ENCODE results near the gene SCN11A. TPM values are rescaled to one million over a fixed set of nuclear protein-coding genes. Genes with fewer than 3 reads are reported as not detected.

Gene SCN11A
- total RNA-seq (under 1 TPM in 3 of 4 donors, not detected in 1; 0.03 to 0.06 (median 0.03) TPM), polyA plus RNA-seq (not detected)
- long read RNA-seq, donor 1, result 0 reads
- long read RNA-seq, donor 2, result 0 reads
- long read RNA-seq, donor 3, partial matches to known transcripts, result 0 of 1 reads
- long read RNA-seq, donor 3, other reads (novel, unspliced or antisense), result 1 of 1 reads
- long read RNA-seq, donor 4, result 0 reads

GRCh38 chr3:39051649-39052561, at the start of gene SCN11A, which contains the start of gene WDR48:
TSS of gene SCN11A (minus strand) at chr3:39051944. CDS start at chr3:38950362, 101,582 bp downstream.
TSS of gene WDR48 (plus strand) at chr3:39052016. CDS start at chr3:39052026, 10 bp downstream.
- Histone ChIP-seq H3K27ac (ENCODE audit: low read length) (peak within 1 kb of the TSS; percentile 94), H3K4me3 (ENCODE audit: low read length) (peak within 1 kb of the TSS; percentile 97), H3K9me3 (ENCODE audit: control insufficient read depth, low read length) (no peaks in the 10 kb centered on the region), H3K27me3 (ENCODE audit: control insufficient read depth, insufficient read depth) (no peaks in the 10 kb centered on the region), H3K4me1 (ENCODE audit: control insufficient read depth, insufficient read depth, low read length) (no peaks in the 10 kb centered on the region)
- ATAC-seq (peak; percentile 100), DNase-seq (peak; percentile 95 to 97 (median 96))
- intact Hi-C loops (cut with DNase I), result no loop called here
- under 1% methylated on average over 68 of the region's 68 CpGs for WGBS

DNA sequence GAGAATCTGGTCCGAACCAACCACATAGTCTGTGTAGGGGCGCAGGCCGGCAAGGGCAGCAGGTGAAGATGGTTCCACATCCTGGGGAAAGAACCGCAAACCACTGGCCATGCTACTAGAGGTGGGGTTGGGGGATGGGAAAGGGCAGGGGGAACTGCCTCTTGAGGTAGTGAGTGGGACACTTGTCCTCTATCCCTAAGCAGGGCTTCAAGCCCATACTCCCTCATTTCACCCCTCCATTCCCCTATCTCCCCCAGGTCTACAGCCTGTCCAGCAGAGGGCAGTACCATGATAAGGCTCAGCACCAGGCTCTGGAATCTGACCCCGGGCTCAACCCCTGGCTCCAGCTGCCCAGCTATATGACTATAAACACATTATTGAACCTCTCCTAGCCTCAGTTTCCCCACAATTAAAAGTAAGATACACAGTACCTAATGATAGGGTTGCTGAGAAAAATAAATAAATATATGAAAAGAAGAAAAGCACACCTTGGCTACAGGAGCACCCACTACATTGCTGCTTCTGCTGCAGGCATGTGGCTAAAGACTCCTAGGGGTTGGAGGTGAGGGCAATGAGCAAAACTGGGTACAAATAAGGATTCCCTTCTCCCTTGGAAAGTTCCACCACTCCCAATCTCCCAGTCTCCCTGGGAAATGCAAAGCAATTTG, 49.4 kb upstream of the SCN11A start:
- peak; percentile 30 to 40 for ATAC-seq
- Histone ChIP-seq H3K27me3 (ENCODE audit: control insufficient read depth, insufficient read depth) (no peaks in the 10 kb centered on the region), H3K4me1 (ENCODE audit: control insufficient read depth, insufficient read depth, low read length) (peaks cover 19% of the 10 kb centered on the region), H3K9me3 (ENCODE audit: control insufficient read depth, low read length) (no peaks in the 10 kb centered on the region), H3K27ac (ENCODE audit: low read length) (no peak overlapping the region), H3K4me3 (ENCODE audit: low read length) (no peak overlapping the region)
- 87% methylated on average over 5 of the region's 5 CpGs for WGBS
- DNase-seq, result no peak
- intact Hi-C loops (cut with DNase I), result no loop called here

- Histone ChIP-seq H3K4me1 (ENCODE audit: control insufficient read depth, insufficient read depth, low read length) (peaks cover 18% of the 10 kb centered on the region), H3K4me3 (ENCODE audit: low read length) (no peak overlapping the region), H3K27me3 (ENCODE audit: control insufficient read depth, insufficient read depth) (no peaks in the 10 kb centered on the region), H3K27ac (ENCODE audit: low read length) (no peak overlapping the region), H3K9me3 (ENCODE audit: control insufficient read depth, low read length) (no peaks in the 10 kb centered on the region)
- DNase-seq (peak in 1 of 3 donors; percentile 31), ATAC-seq (no peak)
- intact Hi-C loops (cut with DNase I), result no loop called here
- 86% methylated on average over 9 of the region's 9 CpGs for WGBS
Measured at GRCh38 chr3:39100500-39100886, 48.7 kb upstream of the SCN11A start.

GRCh38 chr3:39099738-39100499, 48.2 kb upstream of the SCN11A start:
- DNase-seq (peak in 1 of 3 donors; percentile 40), ATAC-seq (no peak)
- H3K27me3 ChIP-seq (ENCODE audit: control insufficient read depth, insufficient read depth), result no peaks in the 10 kb centered on the region
- H3K4me3 ChIP-seq (ENCODE audit: low read length), result no peak overlapping the region
- 94% methylated on average over 2 of the region's 2 CpGs for WGBS
- peaks cover 16% of the 10 kb centered on the region for H3K4me1 ChIP-seq (ENCODE audit: control insufficient read depth, insufficient read depth, low read length)
- intact Hi-C loops (cut with DNase I), result no loop called here
- no peak overlapping the region for H3K27ac ChIP-seq (ENCODE audit: low read length)
- H3K9me3 ChIP-seq (ENCODE audit: control insufficient read depth, low read length), result no peaks in the 10 kb centered on the region

DNA sequence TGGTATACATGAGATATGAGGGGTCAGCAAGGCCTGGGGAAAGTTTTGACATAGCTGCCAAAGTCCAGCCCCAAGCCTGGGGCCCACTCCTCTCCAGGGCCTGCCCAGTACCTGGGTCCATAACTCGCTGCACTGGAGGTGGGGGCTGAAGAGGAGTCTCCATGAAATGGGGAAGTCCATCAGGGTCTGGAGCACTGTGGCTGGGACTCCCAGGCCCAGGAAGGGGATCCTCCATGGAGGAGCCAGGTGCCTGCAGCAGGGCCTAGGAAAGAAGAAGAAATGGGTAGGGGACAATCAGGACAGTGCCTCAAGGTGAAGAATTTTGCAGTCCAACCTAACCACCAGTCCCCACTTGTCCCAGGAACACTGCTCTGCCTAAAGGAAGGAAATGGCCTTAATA, 47.5 kb upstream of the SCN11A start:
- no peak for ATAC-seq
- no peaks in the 10 kb centered on the region for H3K9me3 ChIP-seq (ENCODE audit: control insufficient read depth, low read length)
- DNase-seq, result no peak

DNA sequence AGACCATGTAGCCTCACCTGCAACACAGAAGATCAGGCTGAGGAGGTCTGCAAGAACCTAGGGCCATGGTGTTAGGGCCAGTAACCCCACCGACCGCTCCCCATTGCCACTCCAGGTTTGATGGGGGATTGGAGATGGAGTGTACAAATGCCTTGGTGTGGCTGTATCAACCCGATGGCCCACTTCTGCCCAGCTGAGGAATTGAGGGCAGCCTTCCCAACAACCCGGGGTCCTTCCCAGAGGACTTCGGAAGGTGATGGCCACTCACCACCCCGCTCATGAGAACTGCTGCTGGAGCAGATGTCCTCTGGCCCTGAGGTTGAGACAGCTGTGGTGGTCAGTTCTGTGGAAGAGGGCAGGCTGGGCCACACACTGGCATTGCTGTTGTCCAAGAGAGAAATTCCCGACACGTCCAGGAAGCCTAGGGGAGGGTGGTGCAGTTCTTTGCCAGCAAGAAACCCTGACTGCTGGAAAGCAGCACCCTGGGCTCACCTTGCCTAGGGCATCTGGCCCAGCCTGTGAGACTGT, 46.8 kb upstream of the SCN11A start:
- Histone ChIP-seq H3K4me1 (ENCODE audit: control insufficient read depth, insufficient read depth, low read length) (peaks cover 4% of the 10 kb centered on the region), H3K27me3 (ENCODE audit: control insufficient read depth, insufficient read depth) (no peaks in the 10 kb centered on the region), H3K9me3 (ENCODE audit: control insufficient read depth, low read length) (no peaks in the 10 kb centered on the region), H3K27ac (ENCODE audit: low read length) (no peak overlapping the region), H3K4me3 (ENCODE audit: low read length) (no peak overlapping the region)
- ATAC-seq, result no peak
- peak in 1 of 3 donors; percentile 30 for DNase-seq
- intact Hi-C loops (cut with DNase I), result no loop called here
- 87% methylated on average over 8 of the region's 8 CpGs for WGBS

More for the DNA sequence above, 47.5 kb upstream of the SCN11A start:
- Histone ChIP-seq H3K27me3 (ENCODE audit: control insufficient read depth, insufficient read depth) (no peaks in the 10 kb centered on the region), H3K4me3 (ENCODE audit: low read length) (no peak overlapping the region), H3K27ac (ENCODE audit: low read length) (no peak overlapping the region), H3K4me1 (ENCODE audit: control insufficient read depth, insufficient read depth, low read length) (peaks cover 11% of the 10 kb centered on the region)
- 88% methylated on average over 1 of the region's 1 CpG for whole genome bisulfite sequencing
- intact Hi-C loops (cut with DNase I), result no loop called here

DNA sequence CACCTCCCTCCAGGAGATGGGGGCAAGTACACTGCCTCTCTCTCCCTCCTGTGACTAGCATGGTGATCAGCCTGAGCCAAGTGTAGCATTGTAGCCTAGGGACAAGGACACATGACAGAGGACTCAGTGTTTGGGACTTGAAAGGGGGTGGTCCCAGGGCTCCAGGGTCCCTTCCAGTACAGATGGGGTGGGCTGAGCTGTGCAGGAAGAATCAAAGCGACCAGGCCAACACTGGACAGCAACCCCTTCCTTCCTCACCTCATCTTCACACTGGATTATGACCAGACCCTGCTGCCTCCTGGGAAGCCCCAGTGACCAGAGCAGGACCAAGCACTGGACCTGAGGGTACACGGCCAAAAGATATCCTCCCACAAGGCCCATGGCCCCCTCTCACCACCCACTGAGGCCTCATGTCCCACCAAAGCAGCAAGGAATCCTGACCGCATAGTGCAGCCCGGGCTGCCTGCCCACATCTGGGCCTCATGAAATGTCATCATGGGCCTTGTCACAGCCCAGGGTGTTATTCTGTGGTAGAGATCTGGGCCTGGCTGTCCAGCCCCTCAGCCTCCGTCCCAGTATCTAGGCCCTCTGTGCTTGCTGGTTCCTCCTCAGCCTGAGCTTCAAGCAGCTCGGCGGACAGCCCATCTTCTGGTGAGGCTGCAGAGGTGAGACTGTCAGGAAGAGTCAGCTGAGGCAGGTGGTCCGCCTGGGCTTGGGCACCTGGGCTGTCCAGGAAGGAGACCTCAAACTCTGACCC, 46.1 kb upstream of the SCN11A start:
- H3K27me3 ChIP-seq (ENCODE audit: control insufficient read depth, insufficient read depth), result no peaks in the 10 kb centered on the region
- peaks cover under 1% of the 10 kb centered on the region for H3K4me1 ChIP-seq (ENCODE audit: control insufficient read depth, insufficient read depth, low read length)
- H3K4me3 ChIP-seq (ENCODE audit: low read length), result no peak overlapping the region
- no peak overlapping the region for H3K27ac ChIP-seq (ENCODE audit: low read length)
- no peak for ATAC-seq
- intact Hi-C loops (cut with DNase I), result no loop called here
- 78% methylated on average over 8 of the region's 8 CpGs for WGBS
- peak in 1 of 3 donors; percentile 50 for DNase-seq
- H3K9me3 ChIP-seq (ENCODE audit: control insufficient read depth, low read length), result no peaks in the 10 kb centered on the region

- no peaks in the 10 kb centered on the region for H3K4me1 ChIP-seq (ENCODE audit: control insufficient read depth, insufficient read depth, low read length)
- no peaks in the 10 kb centered on the region for H3K9me3 ChIP-seq (ENCODE audit: control insufficient read depth, low read length)
- ATAC-seq (peak in 1 of 2 donors; percentile 39), DNase-seq (peak in 1 of 3 donors; percentile 19)
- no peaks in the 10 kb centered on the region for H3K27me3 ChIP-seq (ENCODE audit: control insufficient read depth, insufficient read depth)
- peak overlapping the region; percentile 14 for H3K27ac ChIP-seq (ENCODE audit: low read length)
- intact Hi-C loops (cut with DNase I), result no loop called here
- WGBS, result 12% methylated on average over 3 of the region's 3 CpGs
- H3K4me3 ChIP-seq (ENCODE audit: low read length), result no peak overlapping the region
Measured at GRCh38 chr3:39096775-39097174, 45.0 kb upstream of the SCN11A start.

DNA sequence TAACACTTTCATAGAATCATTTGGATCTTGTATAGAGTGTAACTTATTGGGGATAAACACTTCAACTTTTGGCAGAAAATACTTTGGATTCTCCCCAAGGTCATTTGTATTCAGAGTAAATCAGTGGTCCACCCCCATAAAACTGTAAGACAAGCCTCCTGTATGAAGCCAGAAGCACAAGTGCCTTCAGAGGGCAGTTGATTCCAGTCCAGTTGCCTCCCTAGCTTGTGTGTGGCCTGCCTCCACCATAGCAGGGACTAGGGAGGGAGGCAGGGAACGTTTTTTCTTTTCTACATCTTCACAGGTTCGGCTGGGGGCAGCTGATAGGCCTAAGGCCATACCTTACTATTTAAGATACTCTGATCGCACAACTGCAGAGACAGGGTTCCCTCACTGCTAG, 44.0 kb upstream of the SCN11A start:
- no peak overlapping the region for H3K27ac ChIP-seq (ENCODE audit: low read length)
- WGBS, result 66% methylated on average over 3 of the region's 3 CpGs
- no peaks in the 10 kb centered on the region for H3K4me1 ChIP-seq (ENCODE audit: control insufficient read depth, insufficient read depth, low read length)
- no peaks in the 10 kb centered on the region for H3K27me3 ChIP-seq (ENCODE audit: control insufficient read depth, insufficient read depth)
- no peak overlapping the region for H3K4me3 ChIP-seq (ENCODE audit: low read length)
- no peaks in the 10 kb centered on the region for H3K9me3 ChIP-seq (ENCODE audit: control insufficient read depth, low read length)
- no peak for ATAC-seq
- DNase-seq, result no peak
- intact Hi-C loops (cut with DNase I), result no loop called here

Measured in right cardiac atrium (tissue), 5 donors.